ENCODE data around the gene MTARC2.
A peak's percentile ranks its signal among the peaks of the same experiment; 100 is the strongest.
"Not testable (repeated sequence)": the region's sequence is repeated elsewhere in the genome, so short reads cannot be mapped to it uniquely, and the experiment has no call there.

Gene MTARC2

DNA sequence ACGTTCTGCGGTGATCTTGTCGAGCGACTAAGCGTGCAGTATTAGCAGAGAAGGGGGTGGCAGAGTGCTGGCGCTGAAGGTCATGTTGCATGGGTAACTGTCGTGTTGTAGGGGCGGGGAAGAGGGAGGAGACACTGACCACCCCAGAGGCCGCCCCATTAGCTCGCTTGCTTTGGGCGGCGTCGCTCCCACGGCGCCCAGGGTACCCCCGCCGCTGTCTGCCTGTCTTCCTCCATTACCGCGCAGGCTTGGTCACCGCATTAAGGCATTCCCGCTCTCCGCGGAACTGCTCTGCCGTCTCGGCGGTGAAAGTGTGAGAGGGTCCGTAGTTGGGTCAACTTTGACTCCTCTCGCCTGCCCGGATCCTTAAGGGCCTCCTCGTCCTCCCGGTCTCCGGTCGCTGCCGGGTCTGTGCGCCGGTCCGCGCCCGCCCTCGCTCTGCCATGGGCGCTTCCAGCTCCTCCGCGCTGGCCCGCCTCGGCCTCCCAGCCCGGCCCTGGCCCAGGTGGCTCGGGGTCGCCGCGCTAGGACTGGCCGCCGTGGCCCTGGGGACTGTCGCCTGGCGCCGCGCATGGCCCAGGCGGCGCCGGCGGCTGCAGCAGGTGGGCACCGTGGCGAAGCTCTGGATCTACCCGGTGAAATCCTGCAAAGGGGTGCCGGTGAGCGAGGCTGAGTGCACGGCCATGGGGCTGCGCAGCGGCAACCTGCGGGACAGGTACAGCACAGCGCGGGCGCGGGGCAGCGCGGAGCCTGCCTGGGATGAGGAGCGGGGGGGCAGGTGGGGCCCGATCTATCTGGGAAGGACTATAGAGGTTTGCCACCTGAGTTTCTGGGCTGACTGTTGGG, at the start of gene MTARC2:
Gene MTARC2 (plus strand): TSS at position 234 of the 846 bp plus-strand sequence. CDS start 210 bp downstream, at position 444.
- peak; percentile 92 for DNase-seq

DNA sequence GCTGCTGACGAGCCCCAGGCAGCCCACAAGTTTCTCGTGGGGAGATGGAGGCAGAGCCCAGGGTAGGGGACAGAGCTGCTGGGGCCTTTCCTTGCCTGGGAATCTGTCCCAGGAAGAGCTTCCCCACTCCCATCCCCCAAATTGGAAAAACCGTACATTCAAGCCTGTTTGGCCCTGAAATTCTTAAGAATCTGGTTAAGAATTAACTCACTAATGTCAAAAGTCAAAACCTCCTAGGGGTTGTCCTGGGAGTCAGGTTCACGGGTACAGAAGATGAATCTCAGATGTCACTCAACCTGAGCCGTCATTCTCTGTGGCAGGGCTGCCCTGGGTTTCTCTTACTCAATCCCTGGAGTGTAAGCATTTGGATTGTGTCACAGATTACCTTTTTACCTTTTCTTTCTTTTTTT, 49.5 kb upstream of the MTARC2 start:
- DNase-seq, result no peak

DNA sequence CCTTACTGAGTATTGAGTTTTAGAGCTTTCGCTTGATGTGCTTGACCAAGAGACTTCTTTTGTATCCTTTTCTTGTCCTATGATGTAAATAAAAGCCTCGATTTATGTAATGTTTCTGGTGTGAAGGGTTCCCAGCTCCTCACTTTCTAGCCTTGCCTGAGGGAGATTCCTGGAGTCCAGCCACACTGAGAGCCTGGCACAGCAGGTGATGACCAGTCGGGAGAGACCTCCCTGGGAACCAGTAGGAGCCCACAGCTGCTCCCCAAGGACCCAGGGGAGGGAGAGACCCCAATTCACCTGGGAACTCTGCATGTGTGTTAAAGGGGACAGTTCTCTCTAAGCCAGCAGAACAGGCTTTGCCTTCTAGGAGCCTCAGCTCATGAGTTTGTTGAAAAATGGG, 49.1 kb upstream of the MTARC2 start:
- DNase-seq, result no peak

DNA sequence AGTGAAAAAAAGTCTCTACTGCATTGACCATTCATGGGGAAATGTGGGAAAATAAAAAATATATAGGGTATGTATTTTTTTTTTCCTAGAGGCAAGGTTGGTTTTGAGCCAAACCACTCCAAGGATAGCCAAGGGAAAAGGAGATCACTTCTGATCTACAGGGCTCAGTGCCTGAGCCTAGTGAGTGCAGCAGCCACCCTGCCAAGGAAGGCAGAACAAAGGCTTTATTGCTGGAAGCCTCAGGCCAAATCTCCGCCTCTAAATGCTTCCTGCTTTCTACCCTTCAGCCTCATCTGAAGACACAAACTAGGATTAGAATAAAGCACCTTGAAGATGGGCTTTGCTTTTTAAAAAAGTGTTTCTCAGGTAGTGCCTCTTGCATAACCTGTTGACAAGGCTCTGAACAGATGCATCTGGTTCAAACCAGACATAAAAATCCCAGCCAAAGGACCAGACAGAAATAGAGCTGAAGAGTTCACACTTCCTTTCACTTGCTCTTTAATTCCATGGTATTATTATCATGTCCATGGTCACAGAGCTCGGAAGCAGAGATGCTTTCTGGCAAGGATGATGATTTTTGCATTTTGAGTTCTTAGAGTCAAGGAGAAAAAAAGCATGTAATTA, 47.5 kb upstream of the MTARC2 start:
- peak; percentile 19 for DNase-seq

DNA sequence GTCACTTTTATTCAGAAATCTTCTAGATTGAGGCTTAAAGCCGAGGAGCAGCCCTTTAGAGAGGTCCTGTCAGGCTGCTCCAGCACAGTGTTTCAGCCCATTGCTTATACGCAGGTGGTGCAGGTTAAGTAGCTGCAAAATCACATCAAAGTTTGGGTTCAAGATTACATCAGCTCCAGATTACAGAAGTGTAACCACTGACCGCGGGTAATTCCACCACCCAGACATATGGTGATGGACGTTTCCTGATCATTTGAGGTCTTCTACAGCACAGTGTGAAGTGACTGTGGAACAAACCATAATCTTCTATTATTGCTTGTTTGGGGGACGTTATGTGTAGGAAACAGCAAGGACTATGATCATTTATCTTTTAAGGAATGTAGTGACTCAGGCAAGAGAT, 46.1 kb upstream of the MTARC2 start:
- DNase-seq, result no peak

DNA sequence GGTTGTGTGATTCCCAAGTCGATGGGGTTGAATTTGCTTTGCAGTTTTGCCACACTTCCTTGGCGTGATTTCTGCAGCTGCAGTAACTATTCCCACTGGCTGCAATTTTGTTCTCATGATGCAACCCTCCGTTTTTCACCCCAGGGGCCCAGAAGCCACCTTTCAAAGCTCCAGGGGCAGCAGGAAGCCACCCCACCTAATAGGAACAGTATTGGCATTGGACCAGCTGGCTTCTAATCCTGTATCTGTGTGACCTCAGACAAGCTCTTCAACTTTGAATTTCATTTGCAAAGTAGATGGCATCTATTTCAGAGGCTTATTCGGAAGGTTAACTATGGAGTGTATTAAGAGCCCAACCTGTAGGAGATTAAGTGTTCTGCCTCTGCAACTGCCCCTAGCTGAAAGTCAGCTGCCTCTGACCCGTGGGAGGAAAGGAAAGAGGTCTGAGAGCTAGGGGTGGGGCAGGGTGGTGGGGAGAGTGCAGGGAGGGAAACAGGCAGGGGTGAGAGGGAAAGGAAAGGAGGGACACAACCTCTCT, 45.3 kb upstream of the MTARC2 start:
- DNase-seq, result no peak

DNA sequence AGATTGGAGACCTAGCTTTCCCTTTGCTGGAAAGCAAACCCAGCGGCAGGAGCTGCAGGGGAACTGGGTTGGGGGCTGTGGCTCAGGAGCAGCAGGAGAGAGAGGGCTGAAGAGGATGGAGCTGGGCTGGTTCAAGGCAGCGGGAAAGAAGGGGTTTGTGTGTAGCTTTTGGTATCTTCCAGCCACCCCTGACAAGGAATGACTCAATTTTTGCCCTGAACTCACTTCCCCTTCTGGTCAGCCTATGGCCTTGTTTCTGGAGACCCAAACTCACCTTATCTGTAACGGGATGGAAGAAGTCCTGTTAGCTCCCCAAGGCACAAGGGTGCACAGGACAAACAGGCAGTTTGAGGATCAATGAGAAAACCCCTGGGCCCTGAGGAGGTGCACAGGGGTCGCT, 44.8 kb upstream of the MTARC2 start:
- DNase-seq, result no peak

DNA sequence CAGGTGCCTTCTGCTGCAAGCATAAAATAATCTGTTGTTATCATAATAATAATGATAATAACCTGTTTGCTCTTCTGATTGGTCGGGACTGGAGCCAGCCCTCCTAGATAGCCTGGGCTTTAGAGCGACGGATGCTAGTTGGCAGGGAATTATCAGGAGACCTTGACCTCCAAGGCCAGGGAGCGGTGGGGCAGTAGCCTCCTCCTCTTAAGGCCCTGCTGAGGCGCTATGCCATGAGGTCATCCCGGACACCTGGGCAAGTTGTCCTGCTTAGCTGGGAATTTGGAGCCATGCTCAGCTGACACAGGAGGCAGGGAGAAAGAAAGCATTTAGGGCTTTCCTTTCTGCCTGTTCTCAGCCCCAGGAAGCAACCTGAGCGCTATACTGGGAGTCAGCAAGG, 42.3 kb upstream of the MTARC2 start:
- DNase-seq, result no peak

DNA sequence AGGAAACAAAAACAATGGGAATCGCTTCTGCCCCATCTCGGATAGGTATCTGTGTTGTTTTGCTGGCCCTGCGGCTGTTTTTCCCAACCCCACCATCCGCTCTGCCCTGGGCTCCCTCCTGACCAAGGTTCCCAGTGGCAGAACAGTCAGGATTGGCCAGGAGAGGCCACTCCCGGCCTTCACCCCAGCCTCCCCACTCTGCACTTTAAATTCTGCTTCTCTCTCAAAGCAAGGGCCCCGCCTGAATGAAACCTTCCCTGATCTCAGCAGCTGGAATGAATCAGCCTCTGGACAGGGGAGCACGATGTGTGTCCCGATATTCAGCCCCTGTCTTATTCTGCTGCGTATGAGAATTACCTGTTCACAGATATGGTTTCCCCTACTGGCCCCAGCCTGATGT, 41.6 kb upstream of the MTARC2 start:
- no peak for DNase-seq

DNA sequence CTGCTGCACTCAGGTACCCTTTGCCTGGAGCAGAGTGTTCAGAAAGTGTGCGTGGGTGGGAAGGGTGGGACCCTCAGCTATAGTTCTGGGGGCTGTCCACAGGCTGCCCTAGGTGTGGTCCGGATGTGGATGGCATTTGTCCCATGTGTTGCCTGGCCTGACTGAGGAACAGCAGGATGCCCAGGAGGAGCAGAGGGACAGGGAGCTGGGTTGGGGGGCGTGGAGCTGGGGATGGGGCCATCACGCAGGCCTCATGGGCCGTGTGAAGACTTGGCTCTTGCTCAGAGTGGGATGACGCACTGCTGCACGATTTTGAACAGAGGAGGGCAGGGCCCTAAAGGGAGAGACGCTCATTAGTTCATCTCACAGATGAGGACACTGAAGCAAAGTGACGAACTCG, 41.0 kb upstream of the MTARC2 start:
- no peak for DNase-seq

DNA sequence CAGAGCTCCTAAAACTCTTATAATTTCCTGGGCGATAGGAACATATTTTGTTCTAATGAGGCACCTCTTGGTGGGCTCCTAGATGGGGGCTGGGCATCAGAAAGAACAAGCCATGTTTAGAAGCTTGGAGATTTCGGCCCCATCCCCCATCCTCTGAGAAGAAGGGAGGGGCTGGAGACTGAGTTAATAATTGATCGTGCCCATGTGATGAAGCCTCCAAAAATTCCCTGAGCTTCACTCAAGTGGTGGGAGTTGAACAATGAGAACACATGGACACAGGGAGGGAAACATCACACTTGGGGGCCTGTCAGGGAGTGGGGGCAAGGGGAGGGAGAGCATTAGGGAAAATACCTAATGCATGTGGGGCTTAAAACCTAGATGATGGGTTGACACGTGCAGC, 39.9 kb upstream of the MTARC2 start:
- no peak for DNase-seq

DNA sequence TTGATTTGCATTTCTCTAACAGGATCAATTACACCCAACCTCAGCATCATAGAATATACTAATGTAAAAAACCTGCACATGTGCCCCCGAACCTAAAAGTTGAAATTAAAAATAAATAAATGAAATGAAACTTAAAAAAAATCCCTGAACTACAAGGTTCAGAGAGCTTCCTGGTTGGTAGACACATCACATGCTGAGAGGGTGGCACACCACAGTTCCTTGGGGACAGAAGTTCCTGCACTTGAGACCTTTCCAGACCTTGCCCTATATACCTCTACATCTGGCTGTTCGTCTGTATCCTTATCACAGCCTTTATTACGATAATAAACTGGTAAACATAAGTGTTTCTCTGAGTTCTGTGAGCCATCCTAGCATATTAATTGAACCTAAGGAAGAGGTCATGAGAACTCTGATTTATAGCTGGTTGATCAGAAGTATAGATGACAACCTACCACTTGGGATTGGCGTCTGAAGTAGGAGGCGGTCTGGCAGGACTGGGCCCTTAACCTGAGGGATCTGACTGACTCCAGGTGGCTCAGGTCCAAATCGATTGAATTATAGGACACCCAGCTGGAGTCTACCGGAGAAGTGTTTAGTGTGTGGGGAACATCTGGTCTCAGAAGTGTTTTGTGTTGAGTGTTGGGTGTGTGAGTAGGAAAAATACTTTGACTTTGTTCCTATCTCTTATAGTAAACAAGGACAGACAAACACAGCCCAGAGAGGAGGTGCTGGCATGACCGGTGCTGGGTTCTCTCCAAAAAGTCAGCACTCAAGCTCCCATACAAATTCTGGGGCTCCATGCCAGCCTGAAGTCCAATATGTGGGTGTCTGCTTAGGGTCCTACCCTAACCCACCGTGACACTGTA, 39.0 kb upstream of the MTARC2 start:
- no peak for DNase-seq

DNA sequence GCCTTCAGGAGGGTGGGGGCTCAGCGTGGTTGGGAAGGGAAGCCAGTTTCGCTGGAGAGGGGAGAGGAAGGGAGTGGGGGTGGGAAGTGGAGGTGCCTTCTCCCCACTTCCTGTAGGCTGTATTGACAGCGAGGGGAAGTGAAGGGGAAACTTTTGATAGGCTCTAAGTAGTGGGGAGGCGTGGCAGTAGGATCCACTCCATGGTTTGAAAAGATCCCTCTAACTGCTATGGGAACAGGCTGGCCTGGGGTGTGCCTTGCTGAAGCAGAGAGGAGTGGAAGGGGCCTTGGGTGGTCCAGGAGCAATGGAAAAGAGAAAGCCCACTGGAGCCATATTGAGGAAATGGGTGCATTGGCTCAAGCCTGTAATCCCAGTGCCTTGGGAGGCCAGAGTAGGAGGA, 37.8 kb upstream of the MTARC2 start:
- no peak for DNase-seq

DNA sequence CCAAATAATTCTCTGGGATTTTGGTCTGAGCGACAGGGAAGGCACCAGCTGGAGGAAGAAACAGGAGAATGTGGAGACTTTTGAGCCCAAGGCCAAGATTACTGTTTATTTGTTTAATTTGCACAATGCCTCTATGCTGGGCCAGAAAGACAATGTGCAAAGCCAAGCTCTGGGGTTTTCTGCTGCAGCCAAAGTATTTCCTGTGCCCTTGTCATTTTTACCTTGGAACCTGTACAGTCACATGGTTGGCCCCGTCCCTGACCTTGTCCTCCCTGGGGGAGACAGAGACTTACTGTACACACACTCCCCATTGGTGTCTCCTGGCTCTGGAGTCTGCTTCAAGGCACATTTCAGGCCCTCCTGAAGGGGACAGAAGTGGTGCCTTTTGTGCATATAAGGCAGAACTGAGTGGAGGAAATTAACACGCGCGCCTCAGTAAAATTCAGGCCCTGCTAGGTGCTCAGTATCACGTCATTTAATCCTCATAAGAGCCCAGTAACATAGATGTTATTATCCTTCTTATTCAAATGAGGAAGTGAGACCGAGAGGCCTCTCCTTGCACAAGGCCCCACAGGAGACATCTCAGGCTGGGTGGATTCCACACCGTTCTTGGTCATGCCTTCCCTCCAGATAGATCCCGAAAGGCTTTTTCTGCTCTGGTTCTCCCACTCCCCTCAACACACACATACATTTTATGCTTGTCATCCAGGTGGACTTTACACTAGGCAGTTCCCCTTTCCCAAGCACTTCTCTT, 36.9 kb upstream of the MTARC2 start:
- no peak for DNase-seq

DNA sequence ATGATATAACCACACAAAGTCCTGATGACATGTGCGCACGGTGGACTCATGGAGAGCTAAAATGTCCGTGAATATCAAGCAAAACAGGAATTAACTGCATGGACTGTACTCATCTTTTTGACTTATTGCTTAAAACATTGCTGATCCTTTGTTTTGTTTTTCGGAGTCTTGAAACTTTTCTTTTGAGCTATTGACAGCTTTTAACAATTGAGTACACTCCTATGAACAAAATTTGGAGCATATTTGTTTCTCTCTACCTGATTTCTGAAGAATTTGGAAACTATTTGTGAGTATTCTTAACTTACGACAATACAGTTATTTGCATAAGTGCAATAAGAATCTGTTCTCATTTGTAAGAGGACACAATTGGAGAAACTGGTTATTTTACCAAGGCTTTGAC, 32.1 kb upstream of the MTARC2 start:
- not testable (repeated sequence) for DNase-seq

DNA sequence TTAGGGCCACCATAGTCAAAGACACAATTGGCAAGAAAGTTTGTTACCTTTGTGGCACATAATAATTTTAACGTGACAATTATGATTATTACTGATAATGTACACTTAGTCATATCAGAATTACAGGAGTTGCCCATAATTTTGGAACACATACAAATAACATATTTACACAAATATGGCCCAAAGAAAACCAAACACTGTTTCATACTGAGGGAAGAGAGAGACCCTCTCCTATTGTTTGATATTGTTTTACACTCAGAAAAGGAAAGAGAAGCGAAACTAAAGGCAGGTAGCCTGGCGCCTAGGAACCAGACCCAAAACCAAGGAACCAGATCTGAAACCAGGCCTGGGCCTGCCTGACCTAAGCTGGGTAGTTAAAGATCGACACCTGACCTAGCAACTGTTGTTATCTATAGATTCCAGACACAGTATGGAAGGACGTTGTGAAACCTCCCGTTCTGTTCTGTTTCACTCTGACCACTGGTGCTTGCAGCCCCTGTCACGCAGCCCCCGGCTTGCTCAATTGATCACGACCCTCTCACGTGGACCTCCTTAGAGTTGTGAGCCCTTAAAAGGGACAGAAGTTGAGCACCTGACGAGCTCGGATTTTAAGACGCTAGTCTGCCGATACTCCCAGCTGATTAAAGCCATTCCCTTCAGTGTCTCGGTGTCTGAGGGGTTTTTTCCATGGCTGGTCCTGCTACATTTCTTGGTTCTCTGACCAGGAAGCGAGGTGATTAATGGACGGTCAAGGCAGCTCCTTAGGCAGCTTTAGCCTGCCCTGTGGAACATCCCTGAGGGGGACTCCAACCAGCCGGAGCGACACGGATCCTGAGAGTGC, 30.1 kb upstream of the MTARC2 start:
- DNase-seq, result no peak

DNA sequence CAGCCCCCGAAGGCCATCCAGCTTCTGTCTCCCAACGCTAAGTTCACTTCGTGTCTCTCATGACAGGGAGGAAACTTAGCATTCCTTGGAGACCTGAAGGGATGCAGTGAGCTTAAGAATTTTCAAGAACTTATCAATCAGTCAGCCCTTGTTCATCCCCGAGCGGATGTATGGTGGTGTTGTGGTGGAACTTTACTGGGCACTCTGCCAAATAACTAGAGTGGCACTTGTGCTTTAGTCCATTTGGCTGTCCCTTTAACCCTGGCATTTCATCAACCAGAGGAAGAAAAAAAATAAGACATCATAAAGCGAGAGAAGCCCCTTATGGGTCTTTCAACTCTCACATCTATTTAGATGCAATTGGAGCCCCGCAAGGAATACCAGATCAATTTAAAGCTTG, 26.9 kb upstream of the MTARC2 start:
- DNase-seq, result not testable (repeated sequence)

DNA sequence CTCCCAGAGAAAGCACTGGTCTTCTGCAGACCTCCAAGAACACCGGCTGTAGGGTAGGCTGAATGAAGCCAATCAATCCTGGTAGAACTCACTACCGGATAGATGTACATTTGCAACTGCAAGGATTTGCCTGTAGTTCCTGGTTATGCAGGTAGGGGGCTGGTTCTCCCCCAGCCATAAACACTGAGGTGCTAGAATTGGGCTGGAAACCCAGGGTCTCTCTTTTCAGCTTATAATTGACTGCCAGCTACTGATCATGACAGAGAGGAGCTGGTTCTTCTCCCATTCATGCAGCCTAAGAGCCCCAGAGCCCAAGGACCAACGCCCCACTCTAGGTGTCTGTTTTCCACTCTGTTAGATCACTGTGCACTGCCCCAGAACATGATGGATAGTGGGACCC, 21.5 kb upstream of the MTARC2 start:
- no peak for DNase-seq

DNA sequence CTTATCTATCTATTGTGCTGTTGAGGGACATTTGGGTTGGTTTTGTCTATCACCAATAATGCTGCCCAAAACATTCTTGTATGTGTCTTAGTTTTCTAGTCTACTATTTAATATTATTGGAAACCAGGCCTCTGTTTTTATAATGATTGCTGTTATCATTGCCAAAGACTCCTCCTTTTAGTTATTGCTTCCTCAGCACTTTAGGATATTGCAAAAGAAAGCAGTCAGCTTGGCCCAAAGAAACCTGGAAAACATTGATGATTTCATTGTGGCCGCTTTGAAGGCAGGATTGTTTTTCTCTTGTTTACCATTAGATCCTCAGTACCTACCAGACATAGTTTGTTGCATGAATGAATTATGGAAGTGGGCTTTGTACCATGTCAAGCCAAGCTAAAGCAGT, 20.6 kb upstream of the MTARC2 start:
- no peak for DNase-seq

DNA sequence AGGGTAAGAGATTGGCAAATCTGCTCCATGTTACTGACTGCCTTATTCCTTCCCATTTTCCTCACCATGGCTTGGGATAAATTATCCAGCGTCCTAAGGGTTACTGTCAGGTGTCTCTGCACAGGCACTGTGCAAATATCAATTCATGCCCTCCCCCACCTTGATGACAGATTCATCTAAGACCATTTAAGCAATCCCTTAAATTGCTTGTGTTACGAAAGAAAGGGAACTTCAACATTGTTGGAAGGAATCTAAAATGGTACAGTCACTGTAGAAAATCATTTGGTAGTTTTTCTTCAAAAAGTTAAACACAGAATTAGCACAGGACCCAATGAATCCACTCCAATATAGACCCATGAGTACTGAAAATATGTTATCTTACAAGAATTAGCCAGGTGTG, 17.6 kb upstream of the MTARC2 start:
- no peak for DNase-seq

DNA sequence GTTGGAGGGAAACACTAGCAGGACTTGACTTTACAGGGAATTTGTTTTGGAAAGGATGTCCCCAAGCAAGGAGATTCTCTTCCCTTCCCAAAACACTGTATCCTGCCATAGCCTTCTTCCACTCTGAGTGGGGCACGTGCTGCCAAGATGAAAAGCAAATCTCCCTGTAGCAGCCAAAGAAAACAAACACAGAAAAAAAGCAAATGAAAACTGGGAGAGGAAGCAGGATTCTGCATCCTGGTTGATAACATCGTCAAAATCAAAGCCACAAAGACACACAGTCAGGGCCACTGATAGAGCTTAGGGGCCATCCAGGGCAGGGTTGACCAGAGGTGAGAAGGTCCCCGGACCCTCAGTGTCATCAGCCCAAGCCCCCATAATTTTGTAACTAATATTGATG, 16.0 kb upstream of the MTARC2 start:
- DNase-seq, result no peak

DNA sequence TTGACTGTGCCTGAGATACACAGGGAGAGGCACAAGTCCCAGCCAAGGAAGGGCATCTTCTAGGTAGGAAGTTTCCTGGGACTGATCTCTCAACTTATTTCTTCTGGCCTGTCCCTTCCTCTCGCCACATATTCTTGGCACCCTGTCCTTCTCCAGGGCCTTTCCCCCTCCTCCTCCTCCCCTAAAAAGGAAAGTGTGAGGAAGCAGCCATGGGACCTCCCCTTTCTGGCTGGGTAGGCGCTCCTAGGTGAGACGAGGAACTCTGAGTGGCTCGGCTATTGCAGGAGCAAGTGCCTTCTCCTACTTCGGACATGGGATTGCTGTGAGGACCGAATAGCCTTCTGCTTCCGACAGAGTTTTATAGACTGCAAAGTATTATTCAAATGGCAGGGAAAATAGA, 15.5 kb upstream of the MTARC2 start:
- no peak for DNase-seq

All from retina (tissue), 1 donor.